PFSK-1 (cell line): ENCODE measurements around the gene PCBP4.

Experiments
- FOXP2 ChIP-seq: optimal IDR thresholded peaks from 2 replicates; pipeline ENCODE3; 2011; ENCODE audit warnings: borderline replicate concordance, control low read depth, inconsistent platforms; ENCODE audit not compliant: insufficient read depth; ENCODE audit errors: extremely low read length, extremely low read depth
- POLR2AphosphoS5 ChIP-seq: IDR thresholded peaks from 2 replicates; pipeline ENCODE4 v1.6.1; 2012; ENCODE audit warnings: low read depth, mild to moderate bottlenecking, control low read depth, low read length, moderate library complexity
- SIN3A ChIP-seq: IDR thresholded peaks from 2 replicates; pipeline ENCODE4 v1.6.1; 2012; ENCODE audit warnings: mild to moderate bottlenecking, low read length, moderate library complexity, borderline replicate concordance; ENCODE audit not compliant: insufficient read depth
- TAF1 ChIP-seq: IDR thresholded peaks from 2 replicates; pipeline ENCODE4 v1.6.1; 2012; ENCODE audit warnings: low read length, control low read depth, borderline replicate concordance; ENCODE audit not compliant: insufficient read depth
- TF ChIP-seq, protein P1 (sequence below), 2 experiments: IDR thresholded peaks; 2 replicates each; pipeline versions ENCODE4 v1.6.1 to v1.8.0; 2011 to 2012; ENCODE audit warnings: low read depth in 2 of 2, low read length in 2 of 2, control low read depth in 1 of 2, inconsistent platforms in 1 of 2, mild to moderate bottlenecking in 1 of 2, moderate library complexity in 1 of 2; ENCODE audit not compliant: insufficient read depth in 1 of 2

PCBP4 gene

GRCh38 chr3:52006017-52006819 is 39.0 kb upstream of the PCBP4 start:
- TF ChIP-seq SIN3A: no peak

GRCh38 chr3:52005571-52005986 is 38.3 kb upstream of the PCBP4 start:
- TF ChIP-seq, protein P1, sequence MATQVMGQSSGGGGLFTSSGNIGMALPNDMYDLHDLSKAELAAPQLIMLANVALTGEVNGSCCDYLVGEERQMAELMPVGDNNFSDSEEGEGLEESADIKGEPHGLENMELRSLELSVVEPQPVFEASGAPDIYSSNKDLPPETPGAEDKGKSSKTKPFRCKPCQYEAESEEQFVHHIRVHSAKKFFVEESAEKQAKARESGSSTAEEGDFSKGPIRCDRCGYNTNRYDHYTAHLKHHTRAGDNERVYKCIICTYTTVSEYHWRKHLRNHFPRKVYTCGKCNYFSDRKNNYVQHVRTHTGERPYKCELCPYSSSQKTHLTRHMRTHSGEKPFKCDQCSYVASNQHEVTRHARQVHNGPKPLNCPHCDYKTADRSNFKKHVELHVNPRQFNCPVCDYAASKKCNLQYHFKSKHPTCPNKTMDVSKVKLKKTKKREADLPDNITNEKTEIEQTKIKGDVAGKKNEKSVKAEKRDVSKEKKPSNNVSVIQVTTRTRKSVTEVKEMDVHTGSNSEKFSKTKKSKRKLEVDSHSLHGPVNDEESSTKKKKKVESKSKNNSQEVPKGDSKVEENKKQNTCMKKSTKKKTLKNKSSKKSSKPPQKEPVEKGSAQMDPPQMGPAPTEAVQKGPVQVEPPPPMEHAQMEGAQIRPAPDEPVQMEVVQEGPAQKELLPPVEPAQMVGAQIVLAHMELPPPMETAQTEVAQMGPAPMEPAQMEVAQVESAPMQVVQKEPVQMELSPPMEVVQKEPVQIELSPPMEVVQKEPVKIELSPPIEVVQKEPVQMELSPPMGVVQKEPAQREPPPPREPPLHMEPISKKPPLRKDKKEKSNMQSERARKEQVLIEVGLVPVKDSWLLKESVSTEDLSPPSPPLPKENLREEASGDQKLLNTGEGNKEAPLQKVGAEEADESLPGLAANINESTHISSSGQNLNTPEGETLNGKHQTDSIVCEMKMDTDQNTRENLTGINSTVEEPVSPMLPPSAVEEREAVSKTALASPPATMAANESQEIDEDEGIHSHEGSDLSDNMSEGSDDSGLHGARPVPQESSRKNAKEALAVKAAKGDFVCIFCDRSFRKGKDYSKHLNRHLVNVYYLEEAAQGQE (IDR thresholded peaks at IDR 0.05; ENCODE audit: insufficient read depth in 1 of 2, low read depth in 2 of 2, low read length in 2 of 2): no peak
- TF ChIP-seq SIN3A: no peak
- no peak for TF ChIP-seq POLR2AphosphoS5
- no peak for TF ChIP-seq TAF1
- no peak for TF ChIP-seq FOXP2

GRCh38 chr3:52004906-52005395 is 37.7 kb upstream of the PCBP4 start:
- TF ChIP-seq TAF1 (no peak), FOXP2 (no peak), SIN3A (no peak), POLR2AphosphoS5 (no peak)
- TF ChIP-seq, protein P1 (IDR thresholded peaks at IDR 0.05; ENCODE audit: insufficient read depth in 1 of 2, low read depth in 2 of 2, low read length in 2 of 2): no peak

DNA sequence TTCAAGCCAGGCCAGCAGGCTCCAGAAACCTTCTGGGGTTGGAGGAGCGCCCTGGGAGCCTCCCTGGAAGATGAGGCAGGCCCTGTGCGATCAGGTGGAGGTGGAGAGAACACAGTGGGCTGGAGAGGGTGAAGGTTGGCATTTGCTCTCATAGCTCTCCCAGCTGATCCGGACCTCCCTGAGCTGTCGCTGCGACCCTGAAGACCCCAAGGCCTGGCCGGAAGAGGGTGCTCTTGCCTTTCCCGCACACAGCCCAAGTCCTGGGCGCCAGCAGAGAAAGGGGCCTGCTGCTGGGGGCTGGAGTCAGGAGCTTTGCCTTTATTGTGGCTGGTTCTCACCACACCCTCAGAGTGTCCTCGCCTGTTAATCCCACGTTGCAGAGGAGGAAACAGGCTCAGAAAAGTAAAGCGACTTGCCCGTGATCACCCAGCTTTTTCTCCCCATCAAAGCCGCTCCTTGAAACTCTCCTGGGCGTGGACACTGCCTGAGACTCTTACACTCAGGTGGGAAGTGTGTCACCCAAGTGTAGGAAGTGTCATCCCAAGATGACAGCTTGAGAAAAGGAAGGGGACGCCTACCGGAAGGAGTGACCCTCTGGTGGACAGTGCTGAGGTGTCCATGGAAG is 37.0 kb upstream of the PCBP4 start:
- TF ChIP-seq FOXP2: no peak
- no peak for TF ChIP-seq TAF1
- TF ChIP-seq POLR2AphosphoS5: no peak
- TF ChIP-seq, protein P1 (IDR thresholded peaks at IDR 0.05; ENCODE audit: insufficient read depth in 1 of 2, low read depth in 2 of 2, low read length in 2 of 2): no peak
- TF ChIP-seq SIN3A: no peak

DNA sequence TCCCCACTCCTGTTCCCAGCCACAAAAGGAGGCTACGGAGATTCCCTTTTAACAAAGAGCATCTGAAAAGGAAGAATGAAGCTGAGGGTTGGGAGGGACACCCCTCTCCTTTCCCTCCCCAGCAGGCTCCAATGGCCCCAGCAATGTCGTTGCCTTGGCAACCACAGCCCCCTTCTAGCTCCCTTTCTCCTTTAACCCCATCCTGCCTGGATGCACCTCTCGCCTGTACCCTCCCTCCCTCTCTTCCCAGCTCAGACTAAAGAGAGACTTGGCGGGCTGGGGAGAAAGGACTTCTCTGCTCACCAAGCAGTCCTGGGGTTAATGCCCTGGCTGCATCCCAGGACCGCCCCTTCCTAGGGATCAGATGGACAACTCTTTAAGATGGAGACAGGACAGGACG is 35.5 kb upstream of the PCBP4 start:
- TF ChIP-seq POLR2AphosphoS5 (no peak), TAF1 (no peak), SIN3A (no peak), FOXP2 (no peak)
- TF ChIP-seq, protein P1 (IDR thresholded peaks at IDR 0.05; ENCODE audit: insufficient read depth in 1 of 2, low read depth in 2 of 2, low read length in 2 of 2): no peak
